ENCODE data around the gene COX10. TPM values are rescaled to one million over a fixed set of nuclear protein-coding genes. Genes with fewer than 3 reads are reported as not detected.
A peak's percentile ranks its signal among the peaks of the same experiment; 100 is the strongest.

The COX10 gene
- total RNA-seq, 1 donor from 2014 or later, result 12.3 TPM

DNA sequence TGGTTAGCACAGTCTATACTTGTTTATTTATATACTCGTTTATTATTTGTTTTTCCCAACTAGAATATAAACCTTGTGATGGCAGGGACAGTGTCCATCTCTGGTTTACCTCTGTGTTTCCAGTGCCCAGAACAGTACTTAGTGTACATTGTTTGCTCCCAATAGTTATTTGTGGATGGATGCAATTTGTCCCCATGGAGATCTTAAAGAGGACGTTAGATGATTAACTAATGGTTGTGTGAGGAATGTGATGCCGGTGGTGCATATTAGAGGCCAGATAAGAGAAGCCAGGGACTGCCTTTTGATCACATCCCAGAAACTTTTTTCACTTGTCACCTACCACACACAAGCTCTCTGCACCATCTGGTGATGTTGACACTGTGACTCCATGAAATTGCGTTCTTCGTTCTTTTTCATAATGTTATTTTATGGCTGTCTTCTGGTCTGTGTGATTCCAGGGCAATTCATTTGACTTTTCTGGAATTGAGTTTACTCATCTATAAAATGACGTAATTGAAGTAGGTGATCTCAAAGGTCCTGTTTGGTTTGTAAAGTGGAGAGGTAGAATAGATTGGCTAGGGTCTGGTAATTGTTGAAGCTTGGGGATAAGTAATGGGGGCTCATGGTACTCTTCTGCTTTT lies 1.2 kb downstream of the COX10 start:
- no peak for DNase-seq (ENCODE audit: low spot score)

DNA sequence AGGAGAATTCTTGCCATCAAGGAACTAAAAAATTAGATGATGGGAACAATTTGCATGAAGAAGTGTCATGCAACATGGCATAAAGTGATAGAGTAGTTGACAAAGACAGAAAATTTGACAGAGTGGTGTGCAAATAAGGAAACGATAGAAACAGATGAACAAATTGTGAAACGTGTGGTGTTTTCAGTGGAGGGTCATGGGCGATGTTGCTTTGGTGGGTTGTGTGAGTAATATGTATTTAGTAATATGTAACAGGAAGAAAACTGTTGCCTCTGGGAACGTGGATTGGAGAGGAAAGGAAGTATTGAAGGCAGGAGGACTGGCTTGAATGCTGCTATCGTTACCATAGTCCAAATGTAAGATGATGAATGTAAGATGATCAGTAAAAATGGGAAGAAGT lies 3.6 kb downstream of the COX10 start:
- no peak for DNase-seq (ENCODE audit: low spot score)

DNA sequence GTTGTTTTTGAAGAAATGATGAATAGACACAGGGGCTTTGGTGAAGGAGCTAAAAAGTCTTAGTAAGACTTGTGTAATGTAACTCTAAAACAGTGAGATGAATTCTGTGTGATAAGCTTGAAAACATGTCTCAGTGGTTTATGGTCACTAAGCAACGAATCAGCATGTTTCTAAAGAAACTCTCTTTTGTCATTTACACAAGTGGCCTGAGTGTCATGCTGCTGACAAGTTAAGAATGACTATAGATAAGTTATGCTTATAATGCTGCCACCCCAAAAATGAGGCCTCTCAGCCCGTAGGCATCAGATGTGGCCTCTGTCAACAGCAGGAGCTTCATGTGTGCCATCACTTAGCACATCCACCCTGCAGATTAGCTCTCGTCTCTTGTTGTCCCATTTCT lies 8.7 kb downstream of the COX10 start:
- no peak for DNase-seq (ENCODE audit: low spot score)

DNA sequence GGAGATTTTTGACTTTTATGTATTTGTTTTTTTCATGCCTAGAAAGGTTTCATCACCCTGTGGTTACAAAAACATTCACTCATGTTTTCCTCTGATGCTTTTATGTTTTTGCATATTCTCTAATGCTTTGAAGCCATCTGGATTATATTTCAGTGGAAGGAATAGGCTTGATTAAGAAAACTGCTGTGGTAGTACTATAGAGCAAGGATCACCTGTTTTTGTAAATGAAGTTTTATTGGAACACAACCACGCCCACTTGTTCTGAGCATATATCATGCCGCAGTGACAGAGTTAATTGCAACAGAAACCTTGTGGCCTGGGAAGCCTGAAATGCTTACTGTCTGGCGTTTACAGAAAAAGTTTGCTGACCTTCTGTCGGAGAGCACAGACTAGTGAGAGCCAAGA lies 11.5 kb downstream of the COX10 start:
- no peak for DNase-seq (ENCODE audit: low spot score)

DNA sequence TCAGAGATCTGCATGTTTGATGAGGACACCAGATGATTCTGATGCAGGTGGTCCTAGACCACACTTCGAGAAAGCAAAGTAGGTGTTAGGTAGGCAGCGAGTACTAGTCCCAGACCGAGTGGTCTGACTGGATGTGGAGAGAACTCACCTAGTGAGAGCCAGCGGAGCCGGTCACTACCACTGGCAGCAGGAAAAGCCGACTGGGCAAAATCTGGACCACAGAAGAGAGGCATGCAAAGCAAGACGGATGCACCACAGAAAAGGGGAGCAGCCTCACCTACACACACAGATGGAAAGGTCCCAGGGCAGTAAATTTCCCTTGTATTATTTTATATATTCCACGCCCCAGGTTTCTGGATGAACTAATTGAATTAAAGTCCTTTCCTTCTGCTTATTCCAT lies 13.5 kb downstream of the COX10 start:
- no peak for DNase-seq (ENCODE audit: low spot score)

DNA sequence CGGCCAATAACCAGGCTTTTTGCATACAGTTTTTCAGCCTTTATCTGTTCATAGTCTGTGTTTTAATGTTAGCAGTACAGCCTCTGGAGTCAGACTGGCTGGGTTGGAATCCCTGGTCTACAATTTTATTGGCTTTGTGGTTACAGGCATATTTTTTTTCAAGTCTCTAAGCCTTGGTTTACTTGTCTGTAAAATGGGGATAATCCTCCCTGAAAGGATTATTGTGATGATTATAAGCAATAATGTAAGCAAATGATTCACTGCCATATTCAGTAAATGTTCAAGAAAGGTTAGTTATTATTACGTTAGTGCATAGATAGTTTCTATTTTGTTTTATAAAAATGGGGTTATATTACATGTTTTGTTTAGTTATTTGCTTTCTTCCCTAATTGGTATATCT lies 15.7 kb downstream of the COX10 start:
- DNase-seq (ENCODE audit: low spot score), result no peak

DNA sequence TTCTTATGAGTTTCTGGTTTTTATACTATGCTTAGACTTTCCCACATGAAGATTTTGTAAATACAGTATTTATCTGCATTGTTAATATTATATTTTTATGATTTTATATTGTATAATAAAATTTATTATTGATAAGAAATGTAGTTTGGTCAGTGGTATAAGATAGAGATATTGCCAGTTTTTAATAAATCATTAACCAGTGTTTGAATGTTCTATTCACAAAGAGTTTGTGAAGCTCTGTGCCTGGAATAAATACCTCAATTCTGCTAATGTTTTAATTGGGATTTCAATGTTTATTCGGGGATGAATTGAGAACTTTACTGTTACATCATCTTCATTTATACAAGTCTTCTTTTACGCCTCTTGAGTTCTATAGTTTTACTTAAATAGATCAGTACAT lies 16.9 kb downstream of the COX10 start:
- DNase-seq (ENCODE audit: low spot score), result no peak

DNA sequence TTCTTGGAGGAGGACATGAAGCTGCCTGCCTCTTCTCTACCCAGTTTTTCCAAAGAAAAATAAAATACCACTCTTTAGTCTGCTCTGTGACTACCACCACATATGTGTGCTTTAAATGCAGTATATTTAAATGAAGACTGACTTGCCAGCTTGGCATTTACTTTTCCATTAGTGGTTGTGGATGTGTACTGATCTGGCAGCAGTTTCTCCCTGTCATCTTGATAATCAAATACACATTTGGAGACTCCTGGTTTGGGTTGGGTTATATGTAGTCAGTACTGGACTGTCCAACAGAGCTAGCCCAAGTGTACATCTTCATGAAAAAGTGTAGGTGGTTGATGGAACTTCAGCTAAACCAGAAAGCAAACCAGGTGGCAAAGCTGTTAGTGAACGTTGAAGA lies 19.9 kb downstream of the COX10 start:
- no peak for DNase-seq (ENCODE audit: low spot score)

DNA sequence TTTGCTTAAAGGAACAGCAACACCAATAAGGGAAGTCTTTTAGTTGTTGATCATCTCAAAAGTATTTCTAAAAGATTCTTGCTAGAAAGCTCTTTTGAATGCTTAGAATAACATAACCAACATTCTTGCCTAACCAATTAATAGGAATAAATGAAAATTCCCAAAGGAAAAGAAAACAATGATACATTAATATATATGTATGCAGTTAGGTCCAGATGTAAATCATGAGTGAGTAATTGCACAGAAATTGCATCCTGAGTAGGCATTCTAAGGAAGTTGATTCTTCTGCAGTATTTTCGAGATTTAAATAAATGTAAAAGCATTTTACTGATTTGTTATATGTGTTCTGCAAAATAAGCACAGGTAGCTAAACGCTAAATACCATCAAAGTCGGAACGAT lies 22.1 kb downstream of the COX10 start:
- no peak for DNase-seq (ENCODE audit: low spot score)

DNA sequence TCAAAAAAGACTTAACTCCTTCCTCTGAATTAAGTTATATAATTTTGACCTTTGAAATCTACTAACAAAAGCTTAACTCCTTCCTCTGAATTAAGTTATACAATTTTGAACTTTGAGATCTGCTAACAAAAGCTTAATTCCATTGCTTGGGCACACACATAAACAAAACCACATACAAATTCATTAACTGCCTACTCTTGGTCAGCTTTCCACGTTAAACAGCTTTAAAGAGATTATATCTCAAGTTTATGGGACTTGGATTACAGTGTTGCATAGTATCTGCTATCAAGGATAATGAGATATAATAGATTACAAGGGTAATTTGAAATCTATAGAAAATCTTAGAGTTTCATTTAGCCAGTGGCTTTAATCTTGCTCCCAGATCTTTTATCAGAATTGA lies 23.5 kb downstream of the COX10 start:
- no peak for DNase-seq (ENCODE audit: low spot score)

DNA sequence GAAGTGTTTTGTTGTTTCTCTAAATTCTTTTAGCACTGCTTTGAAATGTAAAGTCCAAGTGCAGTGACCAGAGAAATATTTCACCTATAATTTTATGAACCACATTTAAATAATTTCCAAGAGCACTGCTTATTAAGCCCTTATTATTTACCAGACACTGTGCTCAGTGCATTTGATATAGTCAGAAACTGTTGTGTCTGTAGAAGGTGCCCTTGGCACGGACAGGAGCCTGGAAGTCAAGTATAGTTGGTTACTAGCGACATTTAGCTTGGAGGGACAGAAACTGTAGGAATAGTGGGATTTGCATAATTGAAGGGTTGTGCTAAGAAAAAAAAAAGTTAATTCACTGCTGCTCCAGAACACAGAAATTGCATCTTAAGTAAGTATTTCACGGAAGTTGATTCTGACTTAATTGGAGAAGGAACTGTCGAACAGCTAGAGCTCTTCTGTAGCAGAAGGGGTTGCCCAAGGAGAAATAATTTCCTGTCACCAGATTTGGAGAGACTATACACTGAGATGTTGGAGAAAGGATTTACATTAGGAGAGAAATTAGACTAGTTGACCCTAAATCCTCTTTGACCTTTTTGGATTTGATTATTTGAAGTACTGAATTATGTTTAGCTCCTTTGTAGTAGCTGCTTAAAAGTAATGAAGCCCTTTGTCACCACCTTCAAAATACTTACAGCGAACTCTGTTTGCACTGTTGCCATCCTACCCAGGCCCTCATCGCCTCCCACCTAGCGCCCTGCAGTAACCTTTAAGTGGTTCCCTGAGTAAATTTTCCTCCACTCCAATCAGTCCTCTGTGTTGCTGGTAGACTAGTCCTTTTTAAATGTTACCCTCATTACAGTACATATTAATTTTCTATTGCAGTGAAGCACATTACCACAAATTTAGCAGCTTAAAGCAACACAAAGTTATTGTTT lies 25.6 kb downstream of the COX10 start:
- DNase-seq (ENCODE audit: low spot score), result no peak

DNA sequence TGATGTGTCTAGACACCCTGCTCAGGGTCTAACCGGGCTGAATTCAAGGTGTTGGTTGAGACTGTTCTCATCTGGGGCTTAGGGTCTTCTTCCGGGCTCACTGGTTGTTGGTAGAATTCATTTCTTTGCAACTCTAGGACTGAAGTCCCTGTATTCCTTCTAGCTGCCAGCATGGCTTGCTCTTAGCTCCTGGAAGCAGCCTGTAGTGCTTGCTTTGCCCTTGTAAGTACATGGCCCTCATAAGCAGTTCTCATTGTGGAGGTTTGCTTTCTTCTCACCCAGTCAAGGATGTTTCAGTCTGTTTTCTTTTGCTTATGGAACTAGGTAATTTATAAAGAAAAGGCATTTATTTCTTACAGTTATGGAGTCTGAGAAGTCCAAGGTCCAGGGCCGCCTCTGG lies 26.3 kb downstream of the COX10 start:
- DNase-seq (ENCODE audit: low spot score), result no peak

DNA sequence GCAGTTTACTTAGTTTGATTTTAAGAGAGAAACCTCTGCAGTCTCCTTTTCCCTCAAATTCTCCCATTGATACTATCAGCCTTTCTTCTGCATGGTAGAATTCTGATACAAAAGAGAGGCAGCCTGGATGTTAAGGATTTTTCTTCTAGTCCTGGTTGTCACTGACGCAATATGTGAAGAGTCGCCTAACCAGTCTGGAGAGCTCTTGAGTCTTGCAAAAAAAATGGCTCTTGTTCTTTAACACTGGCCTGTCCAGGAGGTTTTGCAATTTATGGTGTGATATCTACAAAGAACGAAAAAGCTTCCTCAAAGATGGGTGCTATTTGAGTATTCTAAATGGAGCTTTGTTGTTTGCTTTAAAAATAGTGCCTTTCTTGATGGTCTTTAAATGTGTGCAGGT lies 28.9 kb downstream of the COX10 start:
- DNase-seq (ENCODE audit: low spot score), result peak; percentile 55

DNA sequence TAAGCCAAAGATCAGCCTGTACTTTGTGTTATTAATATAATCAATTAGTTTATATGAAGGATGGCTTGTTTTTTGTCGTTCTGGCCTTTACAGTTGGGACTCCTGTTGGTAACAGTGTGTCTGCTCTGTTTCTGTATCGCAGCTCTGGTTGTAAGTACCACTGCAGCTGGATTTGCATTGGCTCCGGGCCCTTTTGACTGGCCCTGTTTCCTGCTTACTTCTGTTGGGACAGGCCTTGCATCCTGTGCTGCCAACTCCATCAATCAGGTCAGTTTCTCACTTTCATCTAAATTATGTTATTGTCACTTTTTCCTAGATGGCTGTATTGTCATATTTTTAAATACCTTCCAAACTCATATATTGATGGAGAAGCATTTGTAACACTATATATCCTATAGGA lies 32.7 kb downstream of the COX10 start:
- DNase-seq (ENCODE audit: low spot score), result no peak

DNA sequence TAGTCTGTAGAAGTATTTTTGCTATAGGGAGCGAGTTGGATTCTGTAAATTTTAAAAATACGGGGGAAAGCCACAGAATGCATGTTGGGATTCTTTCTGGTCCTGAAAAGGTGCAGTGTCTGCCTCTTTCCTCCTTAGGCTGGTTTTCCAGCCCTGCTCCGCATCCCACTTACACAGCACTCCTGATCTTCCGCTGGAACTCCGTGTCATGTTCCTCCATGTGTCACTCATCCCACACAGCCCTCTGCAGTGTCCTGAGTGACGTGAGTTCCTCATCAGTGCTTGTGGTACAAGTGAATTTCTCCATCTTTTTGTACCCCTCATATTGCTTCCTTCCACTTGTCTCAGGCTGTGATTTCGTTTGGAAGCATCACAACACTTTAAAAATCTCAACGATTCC lies 34.5 kb downstream of the COX10 start:
- no peak for DNase-seq (ENCODE audit: low spot score)

DNA sequence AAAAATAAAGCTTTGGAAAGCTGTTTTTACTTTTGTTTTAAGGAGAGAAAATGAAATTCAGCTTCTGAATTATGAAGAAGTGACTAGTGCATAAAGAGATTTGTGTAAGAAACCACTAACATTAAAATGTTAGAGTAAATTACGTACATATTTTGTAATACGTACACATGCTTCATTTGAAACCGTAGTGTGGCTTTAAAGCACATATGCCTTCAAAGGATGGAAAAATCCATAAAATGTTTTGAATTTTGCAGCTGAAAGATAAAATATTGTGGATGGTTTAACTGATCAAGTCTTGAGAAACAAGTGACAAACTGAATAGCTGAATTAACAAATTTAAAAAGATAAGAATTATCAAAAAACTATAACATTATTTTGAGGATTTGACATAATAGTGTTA lies 35.4 kb downstream of the COX10 start:
- no peak for DNase-seq (ENCODE audit: low spot score)

DNA sequence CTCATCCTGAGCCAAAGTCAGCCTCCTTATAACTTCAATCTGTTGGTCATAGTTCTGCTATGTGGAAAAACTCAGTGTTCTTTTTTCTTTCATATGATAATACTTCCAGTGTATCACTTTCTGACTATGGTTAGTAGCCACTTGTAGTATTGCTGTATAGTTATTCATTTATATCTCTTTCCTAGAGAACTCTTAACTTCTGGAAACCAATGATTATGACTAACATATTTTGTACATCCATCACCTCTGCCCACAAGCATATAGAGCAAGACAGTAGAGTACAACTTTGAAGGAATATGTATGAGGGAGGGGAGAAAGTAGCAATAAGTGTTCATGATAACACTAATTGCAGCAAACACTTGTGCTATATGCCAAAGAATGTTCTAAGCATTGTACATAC lies 38.6 kb downstream of the COX10 start:
- no peak for DNase-seq (ENCODE audit: low spot score)

DNA sequence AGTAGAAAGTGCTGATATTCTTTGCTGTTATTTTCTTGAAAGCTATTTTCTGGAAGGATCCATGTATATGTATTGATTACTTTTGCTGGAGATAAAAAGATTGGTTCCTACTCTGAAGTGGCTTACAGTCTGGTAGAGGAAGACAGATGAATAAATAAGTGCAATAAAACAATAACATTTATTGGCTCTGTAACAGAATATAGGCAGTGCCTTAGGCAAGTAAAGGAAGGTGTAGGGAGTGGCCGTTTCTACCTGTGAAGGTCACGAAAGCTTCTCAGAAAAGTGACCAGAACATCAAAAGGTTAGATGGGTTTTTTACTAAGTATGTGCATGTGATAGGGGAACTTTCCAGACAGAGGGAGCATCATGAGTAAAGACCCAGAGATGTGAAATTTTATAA lies 43.1 kb downstream of the COX10 start:
- DNase-seq (ENCODE audit: low spot score), result no peak

DNA sequence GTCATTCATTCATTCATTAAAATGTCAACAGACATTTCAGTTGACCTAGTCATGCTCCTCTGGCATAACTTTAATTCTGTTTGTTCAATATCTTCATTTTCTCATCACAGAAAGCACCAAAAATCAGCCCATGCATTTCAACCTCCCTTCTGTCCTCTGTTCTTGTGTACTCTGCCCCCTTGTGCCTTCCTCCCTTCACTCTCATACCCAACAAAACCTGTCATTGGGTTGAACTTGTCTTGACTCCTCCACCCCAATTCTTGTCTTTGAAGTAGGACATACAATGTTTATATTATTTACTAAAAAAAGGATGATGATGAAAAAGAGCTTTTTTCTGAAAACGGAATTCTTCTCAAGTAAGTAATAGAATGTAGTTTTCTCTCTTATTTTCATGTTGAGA lies 43.8 kb downstream of the COX10 start:
- DNase-seq (ENCODE audit: low spot score), result no peak

DNA sequence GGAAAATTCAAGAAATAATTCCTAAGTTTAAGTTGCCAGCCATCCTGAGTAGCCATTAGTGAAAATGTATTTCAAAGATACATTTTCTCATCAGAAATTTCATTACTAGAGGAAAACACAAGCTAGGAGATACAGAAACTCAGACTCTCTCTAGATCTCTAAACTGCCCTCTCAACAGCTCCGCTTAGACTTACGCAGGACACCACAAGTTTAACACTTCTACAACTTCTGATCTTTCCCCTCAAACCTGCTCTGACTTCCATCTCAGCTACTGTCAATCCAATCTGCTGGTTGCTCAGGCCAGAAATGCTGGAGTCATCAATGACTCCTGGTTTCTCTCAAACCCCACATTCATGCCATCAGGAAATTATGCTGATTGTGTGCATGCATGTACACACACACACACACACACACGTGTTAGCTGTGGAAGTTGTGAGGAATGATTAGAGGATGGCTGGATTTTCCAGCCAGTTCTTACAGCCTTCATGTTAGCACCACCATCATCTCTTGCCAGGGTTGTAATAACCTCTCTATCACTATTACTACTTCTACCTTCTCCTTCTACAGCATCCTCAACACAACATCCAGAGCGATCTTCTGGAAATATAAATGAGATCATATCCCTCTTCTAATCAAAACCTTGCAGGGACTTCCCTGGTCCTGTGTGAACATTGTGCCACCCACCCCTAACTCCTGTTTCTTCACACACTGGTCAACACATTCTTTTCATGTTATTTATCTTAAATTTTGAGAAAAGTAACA lies 47.1 kb downstream of the COX10 start:
- no peak for DNase-seq (ENCODE audit: low spot score)

DNA sequence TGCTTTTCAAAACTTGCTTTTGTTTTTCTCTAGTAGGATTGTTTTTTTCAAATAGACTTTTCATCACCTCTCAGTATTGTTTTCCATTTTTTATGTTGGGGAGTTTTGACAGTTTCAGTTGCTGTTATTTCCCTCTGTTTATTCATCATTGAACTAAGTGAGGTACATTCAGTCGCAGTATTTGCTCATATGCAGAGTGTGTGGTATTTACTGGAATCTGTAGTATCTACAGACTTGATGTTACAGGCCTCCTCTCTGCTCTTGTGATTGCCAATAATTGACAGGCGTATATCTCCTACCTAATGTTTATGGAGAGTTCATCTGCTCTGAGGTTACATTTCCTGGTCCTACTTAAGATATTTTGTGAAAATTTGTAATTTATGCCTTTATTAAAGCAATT lies 49.6 kb downstream of the COX10 start:
- DNase-seq (ENCODE audit: low spot score), result no peak

DNA sequence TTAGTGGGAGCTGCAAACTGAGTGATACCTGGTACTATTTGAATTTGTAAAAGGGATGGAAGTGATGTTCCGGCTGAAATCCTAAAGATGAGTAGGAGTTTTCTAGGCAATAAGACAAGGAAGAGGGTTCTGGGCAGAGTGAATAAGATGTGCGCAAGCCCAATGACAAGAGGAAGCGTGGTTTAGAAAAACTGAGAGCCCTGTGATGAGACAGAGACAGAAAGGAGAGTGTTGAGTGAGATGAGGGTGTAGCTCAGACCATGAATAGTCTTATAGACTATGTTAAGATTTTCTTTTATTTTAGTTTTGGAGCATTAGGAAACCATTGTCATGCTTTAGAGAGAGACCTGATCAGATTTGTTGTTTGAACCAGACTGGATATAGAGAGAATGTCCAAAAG lies 50.2 kb downstream of the COX10 start:
- DNase-seq (ENCODE audit: low spot score), result no peak

DNA sequence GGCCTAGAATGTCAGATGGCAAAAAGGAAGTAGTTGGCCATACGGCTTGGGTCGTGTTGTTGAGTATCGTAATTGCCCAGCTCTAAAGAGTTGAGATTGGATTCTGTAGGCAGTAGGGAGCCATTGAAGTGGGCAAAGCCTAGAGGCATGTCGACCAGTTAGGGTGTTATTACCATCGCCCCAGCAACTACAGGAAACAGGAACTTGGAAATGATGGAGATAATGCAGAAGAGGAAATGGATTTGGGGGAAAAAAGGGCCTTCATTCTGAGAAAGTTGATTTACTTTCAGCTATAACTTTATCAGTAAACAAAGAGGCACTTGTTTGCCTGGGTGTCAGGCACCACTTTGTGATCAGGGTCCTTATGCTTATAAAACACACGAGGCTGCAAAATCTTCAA lies 52.6 kb downstream of the COX10 start:
- DNase-seq (ENCODE audit: low spot score), result no peak

All from umbilical cord (tissue), 2 donors.